Ovary (tissue), 9 donors: ENCODE data around the gene PSMD1. TPM values are rescaled to one million over a fixed set of nuclear protein-coding genes. Genes with fewer than 3 reads are reported as not detected.
"Not testable (repeated sequence)": the region's sequence is repeated elsewhere in the genome, so short reads cannot be mapped to it uniquely, and the experiment has no call there.

Source experiments
- DNase-seq, 5 donors: peaks; one replicate each; pipeline ENCODE4 v3.0.0-alpha.2; 2019 to 2020
- H3K27ac ChIP-seq, 2 donors: fragments of 200-600 bp; one replicate each; pipeline versions ENCODE4 v1.5.1 to v1.8.0; 2019 to 2022
- H3K27me3 ChIP-seq: fragments of 200-600 bp; one replicate; pipeline ENCODE4 v1.8.0; 2022
- H3K36me3 ChIP-seq: fragments of 200-600 bp; sonication (generic); one replicate; pipeline ENCODE4 v1.5.1; 2019
- H3K4me1 ChIP-seq: one replicate; pipeline ENCODE4 v1.8.1; 2013; ENCODE audit warnings: mild to moderate bottlenecking, moderate library complexity; ENCODE audit not compliant: insufficient read depth
- H3K4me3 ChIP-seq: fragments of 200-600 bp; sonication (generic); one replicate; pipeline ENCODE4 v1.5.1; 2017
- H3K9me3 ChIP-seq, 2 donors: fragments of 200-600 bp in 1 of 2; sonication (generic) in 1 of 2; one replicate each; pipeline versions ENCODE4 v1.5.1 to v1.8.1; 2013 to 2019; ENCODE audit warnings: mild to moderate bottlenecking in 1 of 2, moderate library complexity in 1 of 2
- EP300 ChIP-seq: sonication (generic); formaldehyde crosslinking; IDR thresholded peaks from one replicate; pipeline ENCODE4 v1.6.1; 2017; ENCODE audit warnings: antibody characterized with exemption
- POLR2A ChIP-seq: fragments of 450-650 bp; IDR thresholded peaks from one replicate; pipeline ENCODE4 v1.6.1; 2017; ENCODE audit warnings: antibody characterized with exemption, mild to moderate bottlenecking, moderate library complexity
- WGBS, 3 donors: extraction: QIAGEN DNeasy Blood & Tissue Kit in 1 of 3; methylation state at CpG; one replicate each; pipeline versions ENCODE4 v1.1.5 to v1.1.7; 2013 to 2017; 5-methylcytosine and 5-hydroxymethylcytosine counted together
- intact Hi-C, 4 donors: fragments of 100-400 bp; cut with DNase I; formaldehyde crosslinking; loops; one replicate each; pipeline versions ENCODE4 v1.11.0 to v1.15.1; 2022 to 2023
- polyA plus RNA-seq, 2 donors: library from polyadenylated mRNA; stranded (reverse); fragments of 200-250 nt in 1 of 2; fragments of 350-450 nt in 1 of 2; fragmentation: Illumina TruSeq in 1 of 2; extraction: RNeasy Lipid Tissue Mini Kit (QIAGEN cat#74804) in 1 of 2; gene quantifications; one replicate each; pipeline ENCODE4 v1.2.3, GENCODE V29; 2013 to 2014
- total RNA-seq, 7 donors: library from RNA; depleted of rRNA in 2 of 7; stranded (reverse); fragments of >200 nt in 2 of 7; fragmentation: NEBNext Ultra II Directional in 3 of 7; extraction: Animal tissue kit (Norgen Biotek cat#: 25700) in 3 of 7; gene quantifications; one replicate each; pipeline versions ENCODE4 v1.1.0 to v1.2.4, GENCODE V29; 2016 to 2023
- TF ChIP-seq, protein P1 (sequence below), 3 donors: fragments of 450-650 bp in 2 of 3; fragments of 200-600 bp in 1 of 3; IDR thresholded peaks; one replicate each; pipeline versions ENCODE4 v1.5.1 to v1.8.0; 2016 to 2022; ENCODE audit warnings: antibody characterized with exemption in 3 of 3, mild to moderate bottlenecking in 1 of 3
- donor health status: DM: no; HTN: no; CAD: no; lungs with moderate emphysema.
- donor health status: DM: no; HTN: no; CAD: no.
- donor health status: Bipolar disorder and iron deficiency.
- donor health status: DM: yes; HTN: yes; CAD: no.
- donor health status: DM: no; HTN: no; CAD: no.
- donor health status: DM: yes; HTN: yes; CAD: no.

The PSMD1 gene
- total and polyA plus RNA-seq, 9 donors = 19.0 to 73.2 (median 57.8) TPM

DNA sequence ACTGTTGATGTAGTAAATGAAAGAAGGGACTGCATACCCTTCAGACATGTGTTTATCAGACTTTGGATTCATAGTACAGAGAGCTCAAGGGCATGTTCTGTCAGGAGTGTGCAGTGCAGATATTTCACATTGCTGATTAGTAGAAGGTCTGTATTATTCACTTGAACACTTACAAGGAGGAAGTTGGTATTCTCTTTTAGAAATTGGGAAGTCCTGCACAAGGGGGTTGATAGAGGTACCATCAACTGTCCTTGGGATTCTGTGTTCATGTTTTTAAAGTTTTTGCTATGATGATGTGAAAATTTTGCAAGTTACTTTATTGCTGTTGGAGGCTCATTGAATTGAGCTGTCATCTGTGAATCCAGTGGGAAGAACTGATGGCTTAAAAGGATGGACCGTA is 6.7 kb downstream of the PSMD1 start:
- WGBS, 3 donors = 89 to 100% (median 100%) methylated on average over 1 of the region's 1 CpG
- intact Hi-C loops = no loop called here
- H3K36me3 ChIP-seq = no peaks in the 10 kb centered on the region

DNA sequence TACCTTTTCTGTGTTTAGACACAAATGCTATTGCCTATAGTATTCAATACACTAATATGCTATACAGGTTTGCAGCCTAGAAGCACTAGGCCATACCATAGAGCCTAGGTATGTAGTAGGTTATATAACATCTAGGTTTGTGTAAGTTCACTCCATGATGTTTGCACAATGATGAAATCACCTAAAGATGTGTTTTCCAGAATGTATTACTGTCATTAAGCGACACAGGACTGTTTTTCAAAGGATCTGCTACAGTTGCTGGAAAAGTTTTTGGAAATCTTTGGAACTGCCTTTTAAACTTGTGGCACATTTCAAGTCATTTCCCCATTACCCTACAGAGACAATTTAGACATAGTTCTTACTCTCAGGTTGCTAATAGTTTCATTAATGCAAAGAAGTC is 9.3 kb downstream of the PSMD1 start:
- H3K9me3 ChIP-seq = no peaks in the 10 kb centered on the region
- H3K4me3 ChIP-seq = no peak overlapping the region
- H3K4me1 ChIP-seq = no peaks in the 10 kb centered on the region
- TF ChIP-seq, protein P1, sequence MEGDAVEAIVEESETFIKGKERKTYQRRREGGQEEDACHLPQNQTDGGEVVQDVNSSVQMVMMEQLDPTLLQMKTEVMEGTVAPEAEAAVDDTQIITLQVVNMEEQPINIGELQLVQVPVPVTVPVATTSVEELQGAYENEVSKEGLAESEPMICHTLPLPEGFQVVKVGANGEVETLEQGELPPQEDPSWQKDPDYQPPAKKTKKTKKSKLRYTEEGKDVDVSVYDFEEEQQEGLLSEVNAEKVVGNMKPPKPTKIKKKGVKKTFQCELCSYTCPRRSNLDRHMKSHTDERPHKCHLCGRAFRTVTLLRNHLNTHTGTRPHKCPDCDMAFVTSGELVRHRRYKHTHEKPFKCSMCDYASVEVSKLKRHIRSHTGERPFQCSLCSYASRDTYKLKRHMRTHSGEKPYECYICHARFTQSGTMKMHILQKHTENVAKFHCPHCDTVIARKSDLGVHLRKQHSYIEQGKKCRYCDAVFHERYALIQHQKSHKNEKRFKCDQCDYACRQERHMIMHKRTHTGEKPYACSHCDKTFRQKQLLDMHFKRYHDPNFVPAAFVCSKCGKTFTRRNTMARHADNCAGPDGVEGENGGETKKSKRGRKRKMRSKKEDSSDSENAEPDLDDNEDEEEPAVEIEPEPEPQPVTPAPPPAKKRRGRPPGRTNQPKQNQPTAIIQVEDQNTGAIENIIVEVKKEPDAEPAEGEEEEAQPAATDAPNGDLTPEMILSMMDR (IDR thresholded peaks at IDR 0.05) = no peak
- TF ChIP-seq EP300 (no peak), POLR2A (no peak)
- no peaks in the 10 kb centered on the region for H3K27me3 ChIP-seq
- H3K27ac ChIP-seq = no peak overlapping the region
- WGBS, 3 donors = 97 to 98% (median 98%) methylated on average over 1 of the region's 1 CpG
- intact Hi-C loops = no loop called here
- DNase-seq = no peak
- H3K36me3 ChIP-seq = no peaks in the 10 kb centered on the region

More for the DNA sequence above, 6.7 kb downstream of the PSMD1 start:
- no peaks in the 10 kb centered on the region for H3K9me3 ChIP-seq
- H3K27ac ChIP-seq = no peak overlapping the region
- no peak for DNase-seq
- H3K4me3 ChIP-seq = no peak overlapping the region
- H3K4me1 ChIP-seq = peaks cover 1% of the 10 kb centered on the region
- no peaks in the 10 kb centered on the region for H3K27me3 ChIP-seq
- TF ChIP-seq, protein P1 (IDR thresholded peaks at IDR 0.05) = no peak
- TF ChIP-seq EP300 (no peak), POLR2A (no peak)

DNA sequence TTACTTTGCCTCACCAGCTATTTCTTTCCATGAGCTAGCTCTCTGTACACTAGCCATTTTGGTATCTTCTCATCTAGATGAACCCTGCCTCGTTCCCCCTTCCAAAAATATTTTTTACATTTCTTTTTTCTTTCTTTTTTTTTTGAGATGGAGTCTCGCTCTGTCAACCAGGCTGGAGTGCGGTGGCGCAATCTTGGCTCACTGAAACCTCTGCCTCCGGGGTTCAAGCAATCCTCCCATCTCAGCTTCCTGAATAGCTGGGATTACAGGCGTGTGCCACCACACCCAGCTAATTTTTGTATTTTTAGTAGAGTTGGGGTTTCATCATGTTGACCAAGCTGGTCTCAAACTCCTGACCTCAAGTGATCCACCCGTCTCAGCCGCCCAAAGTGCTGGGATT is 10.9 kb downstream of the PSMD1 start:
- H3K36me3 ChIP-seq, H3K27me3 ChIP-seq, DNase-seq, H3K9me3 ChIP-seq, intact Hi-C loops, H3K4me1 ChIP-seq, H3K4me3 ChIP-seq, H3K27ac ChIP-seq: not testable (repeated sequence)
- WGBS, 3 donors = 94 to 95% (median 95%) methylated on average over 8 of the region's 8 CpGs

DNA sequence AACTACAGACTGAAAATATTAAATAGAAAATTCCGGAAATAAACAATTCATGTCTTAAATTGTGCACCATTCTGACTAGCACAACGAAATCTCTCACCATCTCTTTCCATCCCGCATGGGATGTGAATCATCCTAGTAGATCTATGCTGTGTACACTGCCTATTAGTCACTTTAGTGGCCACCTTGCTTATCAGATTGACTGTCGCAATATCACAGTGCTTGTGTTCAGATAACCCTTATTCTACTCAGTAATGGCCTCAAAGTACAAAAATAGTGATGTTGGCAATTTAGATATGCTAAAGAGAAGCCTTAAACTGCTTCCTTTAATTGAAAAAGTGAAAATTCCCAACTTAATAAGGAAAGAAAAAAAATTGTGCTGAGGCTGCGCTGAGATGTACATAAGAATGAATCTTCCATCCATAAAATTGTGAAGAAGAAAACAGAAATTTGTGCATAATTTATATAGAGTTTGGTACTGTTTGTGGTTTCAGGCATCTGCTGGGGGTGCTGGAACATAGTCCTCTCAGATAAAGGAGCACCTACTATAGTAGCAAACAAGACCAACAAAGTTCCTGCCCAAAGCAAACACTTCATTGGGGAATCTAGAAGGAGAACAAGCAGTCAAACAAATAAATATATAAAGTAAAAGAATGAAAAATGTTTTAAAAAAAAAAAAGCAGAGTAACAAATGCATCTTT is 12.0 kb downstream of the PSMD1 start:
- no peak for DNase-seq
- intact Hi-C loops = no loop called here
- no peaks in the 10 kb centered on the region for H3K9me3 ChIP-seq
- TF ChIP-seq, protein P1 (IDR thresholded peaks at IDR 0.05) = no peak
- TF ChIP-seq POLR2A (no peak), EP300 (no peak)
- WGBS, 3 donors = 95 to 97% (median 95%) methylated on average over 5 of the region's 5 CpGs
- H3K27ac ChIP-seq = no peak overlapping the region
- no peaks in the 10 kb centered on the region for H3K4me1 ChIP-seq
- H3K27me3 ChIP-seq = no peaks in the 10 kb centered on the region
- no peaks in the 10 kb centered on the region for H3K36me3 ChIP-seq
- no peak overlapping the region for H3K4me3 ChIP-seq

DNA sequence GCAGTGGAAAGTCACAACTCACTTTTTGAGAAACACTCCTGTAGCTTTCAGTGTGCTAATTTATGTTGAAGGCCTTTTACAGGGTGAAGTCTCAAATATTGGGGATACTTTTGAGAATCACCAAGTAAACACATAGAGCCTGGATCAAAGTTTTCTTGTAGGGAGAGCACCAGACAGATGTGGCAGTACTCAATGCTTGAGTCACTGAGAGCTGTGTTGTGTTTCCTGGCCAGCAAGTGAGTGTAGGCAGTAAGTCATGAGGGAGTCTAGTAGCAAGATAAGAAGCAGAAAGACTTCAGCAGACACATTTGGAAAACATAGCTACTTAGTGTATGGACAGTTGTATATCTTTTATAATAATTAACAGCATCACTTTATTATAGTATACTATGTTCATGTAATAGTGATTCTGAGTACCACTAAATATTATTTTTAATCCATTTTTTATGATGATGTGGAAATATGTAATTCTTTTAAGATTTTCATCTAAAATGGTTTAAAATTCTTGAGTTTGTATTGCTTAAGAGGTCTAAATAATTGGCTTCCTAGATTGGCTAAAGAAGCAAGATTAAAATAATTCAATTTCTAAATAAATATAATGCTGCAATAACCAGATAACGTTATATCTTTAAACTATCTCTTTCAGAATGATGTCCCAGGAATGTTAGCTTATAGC is 12.8 kb downstream of the PSMD1 start:
- TF ChIP-seq POLR2A (no peak), EP300 (no peak)
- TF ChIP-seq, protein P1 (IDR thresholded peaks at IDR 0.05) = no peak
- Histone ChIP-seq H3K27ac (no peak overlapping the region), H3K27me3 (no peaks in the 10 kb centered on the region), H3K4me1 (no peaks in the 10 kb centered on the region), H3K36me3 (no peaks in the 10 kb centered on the region), H3K9me3 (no peaks in the 10 kb centered on the region), H3K4me3 (no peak overlapping the region)
- WGBS, 3 donors = 84 to 94% (median 85%) methylated on average over 1 of the region's 1 CpG
- intact Hi-C loops = no loop called here
- no peak for DNase-seq
